Measurements from ENCODE around the gene KCND2. TPM values are rescaled to one million over a fixed set of nuclear protein-coding genes. Genes with fewer than 3 reads are reported as not detected.

KCND2 gene
- total RNA-seq = 2.1 and 10.1 TPM in 2 replicates

DNA sequence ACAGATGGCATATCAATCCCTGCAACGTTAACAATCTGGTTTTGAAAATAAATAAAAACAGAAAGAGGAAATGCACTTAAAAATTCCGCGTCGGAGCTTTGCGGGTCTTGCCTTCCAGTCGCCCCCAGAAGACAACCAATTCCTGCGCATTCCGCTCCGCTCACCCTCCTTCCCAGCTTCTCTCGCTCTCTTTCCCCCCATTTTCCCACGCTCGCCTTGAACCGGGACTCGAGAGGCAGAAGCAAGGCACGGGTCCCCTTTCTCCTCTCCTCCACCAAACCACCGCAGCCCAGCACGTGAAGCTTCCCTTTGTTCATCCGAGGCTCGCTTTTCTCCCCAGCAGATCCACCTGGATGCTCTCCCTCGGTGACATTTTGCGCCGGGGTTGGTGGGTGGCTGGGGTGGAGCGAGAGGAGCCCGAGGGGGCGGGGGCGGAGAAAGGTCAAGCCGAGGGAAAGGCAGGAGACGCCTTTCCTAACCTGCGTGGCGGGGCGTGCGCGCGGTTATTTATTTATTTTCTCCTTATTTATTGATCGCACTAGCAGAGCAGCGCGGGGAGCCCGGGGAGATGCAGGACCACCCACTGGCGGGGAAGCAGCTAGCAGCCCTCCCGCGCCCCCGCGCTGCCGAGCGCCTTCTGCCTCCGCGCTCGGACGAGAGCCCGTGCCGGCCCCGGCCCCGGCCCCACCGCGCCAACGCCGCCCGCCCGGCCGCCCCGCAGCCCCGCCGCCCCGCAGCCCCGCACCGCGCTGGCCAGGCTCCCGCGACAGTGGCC is at the start of gene KCND2:
KCND2 (plus strand) TSS at position 475 of the 775 bp plus-strand sequence.

